Right ventricle myocardium inferior (tissue), 1 donor: ENCODE data around the gene RCAN2. TPM values are rescaled to one million over a fixed set of nuclear protein-coding genes. Genes with fewer than 3 reads are reported as not detected.
A peak's percentile ranks its signal among the peaks of the same experiment; 100 is the strongest.

Source experiments
- ATAC-seq: fragments of 200-7000 bp; cut with Tn5 transposase; one replicate; pipeline ENCODE4 v1.9.1; 2020; ENCODE audit warnings: mild to moderate bottlenecking, moderate library complexity
- DNase-seq: peaks from one replicate; pipeline ENCODE4 v3.0.0; 2021; ENCODE audit errors: missing footprints
- intact Hi-C: fragments of 100-400 bp; cut with DNase I; formaldehyde crosslinking; loops from one replicate; pipeline ENCODE4 v1.11.0; 2022
- total RNA-seq: library from RNA; stranded (reverse); fragmentation: NEBNext Ultra II Directional; extraction: Animal tissue kit (Norgen Biotek cat#: 25700); gene quantifications from one replicate; pipeline ENCODE4 v1.2.1, GENCODE V29; 2021
- donor health status: DM: no; HTN: yes; CAD: no; lungs with severe emphysema.

RCAN2 gene
- total RNA-seq, 1 donor from 2014 or later = 273 TPM

DNA sequence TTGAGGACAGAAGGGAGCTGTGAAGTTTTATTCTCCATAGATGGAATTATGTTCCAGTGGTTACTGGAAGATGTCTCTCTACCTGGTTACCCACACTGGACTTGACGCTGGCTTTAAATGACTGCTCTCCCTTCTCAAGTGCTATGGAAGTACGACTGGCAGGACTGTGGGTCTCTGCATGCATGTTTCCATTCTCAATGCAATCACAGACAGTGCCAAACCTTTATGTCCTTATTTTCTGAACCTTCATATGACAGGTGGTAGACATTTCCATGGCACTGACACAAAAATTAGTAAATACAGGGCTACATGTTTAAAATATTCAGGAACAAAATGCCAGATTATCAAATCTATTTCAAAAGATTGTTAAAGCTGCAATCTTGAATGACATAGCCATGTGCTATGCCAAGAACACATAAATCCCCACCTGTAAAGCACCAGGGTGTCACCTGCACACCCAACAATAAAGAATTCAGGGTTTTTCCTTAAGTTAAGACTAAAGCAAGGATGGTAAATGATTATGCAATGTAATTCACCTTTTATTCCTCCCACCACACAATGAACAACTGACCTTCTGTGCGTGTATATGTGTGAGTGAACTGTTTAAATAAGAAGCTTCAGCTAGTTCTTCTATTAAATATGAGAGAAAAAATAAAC lies 167.2 kb downstream of the RCAN2 start:
- ATAC-seq (no peak), DNase-seq (no peak)
- intact Hi-C loops = no loop called here

DNA sequence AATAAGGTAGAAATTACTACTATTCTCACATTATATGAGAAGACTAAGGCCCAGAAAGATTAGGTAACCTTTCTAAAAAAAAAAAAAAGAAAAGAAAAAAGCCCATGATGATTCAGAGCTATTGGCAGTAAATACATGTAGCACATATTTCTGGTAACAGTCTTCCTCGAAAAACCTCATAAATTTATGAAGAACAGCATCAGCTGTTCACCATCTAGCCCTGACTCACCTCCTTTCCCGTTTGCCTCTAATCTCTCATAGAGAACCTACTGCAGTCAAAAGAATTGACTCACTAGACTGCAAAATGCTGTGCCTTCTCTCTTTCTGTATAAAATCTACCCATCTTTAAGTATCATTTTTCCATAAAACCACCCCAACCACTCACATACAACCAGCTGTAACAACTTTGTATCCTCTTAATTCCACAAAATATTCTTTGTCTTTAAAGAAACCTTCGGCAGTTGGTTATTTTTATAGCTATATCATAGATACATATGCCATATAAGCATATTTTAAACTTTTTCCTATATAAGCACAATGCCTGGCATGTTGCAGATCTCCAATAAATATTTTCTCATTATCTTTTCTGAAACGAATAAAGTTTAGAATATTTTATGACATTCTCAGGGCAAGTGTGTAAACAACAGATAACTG lies 167.8 kb downstream of the RCAN2 start:
- ATAC-seq = no peak
- DNase-seq = no peak
- intact Hi-C loops = no loop called here

DNA sequence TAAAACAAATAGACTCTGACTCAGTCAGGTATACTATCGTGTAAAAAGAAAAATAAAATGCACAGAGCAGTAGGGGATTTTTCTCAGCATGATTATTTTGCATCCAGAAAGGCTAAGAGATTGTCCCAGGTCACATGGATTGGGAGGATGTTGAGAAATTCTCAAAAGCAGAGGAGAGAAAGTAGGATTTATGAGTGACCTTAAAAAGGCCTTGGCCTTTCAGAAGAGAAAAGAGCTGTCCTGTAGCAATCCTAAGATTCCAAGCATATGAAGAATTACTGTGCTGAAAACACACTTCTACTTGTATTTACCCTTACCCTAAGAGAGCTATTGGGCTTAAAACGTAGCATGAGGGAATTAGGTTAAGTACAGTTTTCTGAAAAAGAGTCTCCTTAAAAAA lies 170.7 kb downstream of the RCAN2 start:
- intact Hi-C loops = no loop called here
- ATAC-seq = no peak
- no peak for DNase-seq

DNA sequence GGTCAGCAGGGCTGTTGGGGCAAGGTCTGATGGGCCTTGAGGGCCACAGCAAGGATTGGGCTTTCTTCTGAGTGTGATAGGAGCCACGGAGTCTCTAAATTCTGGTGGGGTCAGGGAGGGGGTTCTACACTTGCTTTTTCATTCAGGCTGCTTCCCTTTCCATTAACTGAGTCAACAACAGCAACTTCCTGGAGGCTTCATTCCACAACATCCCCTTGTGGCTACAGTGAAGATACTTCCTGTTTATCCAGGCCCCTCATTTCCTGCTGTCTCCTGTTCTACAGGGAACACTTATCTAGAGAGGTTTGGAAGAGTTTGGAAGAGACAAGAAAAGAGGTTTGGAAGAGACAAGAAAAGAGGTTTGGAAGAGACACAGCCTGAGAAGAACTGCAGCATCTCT lies 175.7 kb downstream of the RCAN2 start:
- intact Hi-C loops = no loop called here
- no peak for DNase-seq
- ATAC-seq = no peak

DNA sequence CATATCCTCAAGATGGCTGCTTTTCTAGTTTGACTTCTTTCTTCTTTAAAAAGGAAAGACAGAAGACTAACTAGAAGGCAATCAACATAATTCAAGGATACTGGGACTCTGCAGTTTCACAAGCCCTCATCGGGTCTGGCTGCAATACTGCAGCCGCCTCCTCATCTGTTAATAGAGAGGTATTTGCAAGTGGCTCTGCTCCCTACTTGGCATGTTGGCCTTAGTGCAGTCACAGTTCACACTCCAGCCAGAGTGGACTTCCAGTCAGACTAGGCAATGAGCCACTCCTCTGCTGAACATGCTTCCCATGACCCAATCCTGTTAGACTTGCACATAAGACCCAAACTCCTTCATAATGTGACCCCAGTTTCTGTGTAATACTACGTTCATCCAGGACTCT lies 178.6 kb downstream of the RCAN2 start:
- peak; percentile 47 for DNase-seq
- intact Hi-C loops = no loop called here
- no peak for ATAC-seq

DNA sequence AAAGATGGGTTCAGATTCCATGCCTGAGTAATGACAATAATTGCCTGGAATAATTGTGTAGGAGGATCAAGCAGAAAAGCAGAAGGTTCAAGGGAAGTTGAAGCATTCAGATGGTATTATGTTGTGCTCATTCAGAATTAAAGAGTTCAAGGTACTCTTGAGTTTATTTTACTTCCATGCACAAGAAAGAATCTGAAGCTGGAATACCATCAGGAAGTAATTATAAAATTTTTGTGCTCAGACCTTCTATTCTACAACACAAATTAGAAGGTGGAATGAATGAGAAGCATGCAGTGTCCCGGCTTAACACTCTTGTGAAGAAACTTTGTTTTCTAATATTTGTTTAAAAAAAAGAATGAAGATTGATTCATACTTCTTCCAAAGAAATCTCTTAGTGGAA lies 181.1 kb downstream of the RCAN2 start:
- no peak for DNase-seq
- ATAC-seq = no peak
- intact Hi-C loops = no loop called here

DNA sequence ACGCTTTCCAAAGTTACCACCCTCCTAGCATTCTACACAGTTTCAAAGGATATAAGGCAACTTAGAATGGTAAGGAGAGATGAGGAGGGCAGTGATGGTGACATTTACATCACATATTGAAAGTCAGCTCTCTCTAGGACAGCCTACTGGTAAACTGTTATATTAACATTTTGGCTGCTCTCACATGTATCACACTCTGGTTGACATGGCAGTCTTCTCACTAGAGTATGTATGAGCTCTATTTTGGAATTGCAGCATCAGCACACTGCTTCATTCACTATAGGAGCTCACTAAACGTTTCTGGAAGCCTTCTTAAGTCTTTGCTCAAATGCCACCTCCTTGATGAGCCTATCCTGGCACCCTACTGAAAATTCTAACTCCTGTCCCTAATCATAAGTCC lies 184.8 kb downstream of the RCAN2 start:
- DNase-seq (no peak), ATAC-seq (no peak)
- intact Hi-C loops = no loop called here

DNA sequence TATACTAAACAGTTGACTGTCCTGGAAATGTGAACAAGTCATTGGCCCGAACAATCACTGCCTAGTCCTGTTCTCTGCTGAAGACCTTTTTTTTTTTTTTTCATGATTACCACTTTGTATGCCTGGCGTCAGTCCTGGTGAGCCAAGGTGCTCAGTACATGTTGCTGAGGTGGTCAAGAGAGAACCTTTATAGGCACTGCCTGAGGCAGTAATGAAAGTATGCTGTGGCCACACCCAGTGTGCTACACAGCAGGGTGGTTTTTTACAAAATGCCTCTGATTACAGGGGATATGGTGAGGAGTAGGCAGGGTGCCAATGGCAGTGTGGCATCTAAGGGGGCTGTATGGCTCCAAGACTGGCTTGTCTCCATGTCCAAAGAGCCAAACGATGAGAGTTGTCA lies 185.4 kb downstream of the RCAN2 start:
- ATAC-seq (peak; percentile 12), DNase-seq (no peak)
- intact Hi-C loops = no loop called here

DNA sequence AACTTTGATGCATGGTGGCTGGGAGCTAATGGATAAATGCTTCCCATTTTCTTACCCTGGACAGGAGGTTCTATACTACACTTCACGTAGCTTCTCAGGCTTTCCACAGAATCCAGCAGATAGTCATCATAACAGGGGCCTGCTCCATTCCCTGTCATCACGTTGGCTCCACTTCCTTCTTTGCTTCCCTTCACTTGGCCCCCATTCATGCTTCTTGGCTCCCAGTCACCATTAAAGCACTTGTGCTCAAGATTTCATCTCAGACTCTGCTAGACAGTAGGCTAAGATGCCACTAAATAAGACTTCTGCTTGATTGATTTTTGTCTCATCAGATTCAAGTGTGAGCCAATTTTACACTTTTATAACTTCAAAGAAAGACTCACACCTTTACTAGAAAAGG lies 186.0 kb downstream of the RCAN2 start:
- DNase-seq = no peak
- intact Hi-C loops = no loop called here
- ATAC-seq = peak; percentile 36

DNA sequence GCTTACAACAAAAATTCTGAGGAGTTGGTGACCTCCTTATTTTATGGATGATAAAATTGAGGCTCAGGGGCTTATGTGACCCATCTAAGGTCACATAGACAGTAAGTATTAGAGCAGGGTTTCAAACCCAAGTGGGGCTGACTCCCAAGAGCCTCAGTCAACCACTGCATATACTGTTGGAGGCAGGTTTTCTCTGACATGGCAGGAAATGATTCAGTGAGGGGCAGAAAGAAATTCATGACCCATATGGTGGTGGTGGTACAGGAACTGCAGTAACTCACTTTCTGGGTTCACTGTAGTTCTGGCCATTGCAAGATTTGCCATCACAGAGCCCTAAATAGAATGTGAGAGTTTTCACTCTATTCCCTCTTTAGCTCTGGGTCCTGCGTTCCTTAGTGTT lies 188.4 kb downstream of the RCAN2 start:
- ATAC-seq (no peak), DNase-seq (no peak)
- intact Hi-C loops = no loop called here

DNA sequence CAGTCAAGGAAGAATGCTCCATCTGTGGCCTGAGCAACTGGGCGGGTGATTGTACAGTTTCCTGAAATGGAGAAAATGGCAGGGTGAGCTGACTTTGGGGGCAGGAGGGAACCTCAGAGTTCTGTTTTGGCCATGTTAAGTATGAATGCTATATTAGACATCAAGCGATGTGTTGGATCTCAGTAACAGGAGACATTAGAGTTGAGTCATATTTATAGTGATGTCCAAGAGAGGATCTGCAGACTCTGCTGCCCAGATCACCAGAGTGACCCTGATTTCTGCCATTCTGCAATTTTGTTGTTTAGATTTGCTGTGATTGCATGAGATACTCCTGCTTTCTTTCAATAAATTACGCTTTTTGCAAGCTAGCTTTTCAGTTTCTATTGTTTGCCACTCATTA lies 189.1 kb downstream of the RCAN2 start:
- ATAC-seq (no peak), DNase-seq (no peak)
- intact Hi-C loops = no loop called here

DNA sequence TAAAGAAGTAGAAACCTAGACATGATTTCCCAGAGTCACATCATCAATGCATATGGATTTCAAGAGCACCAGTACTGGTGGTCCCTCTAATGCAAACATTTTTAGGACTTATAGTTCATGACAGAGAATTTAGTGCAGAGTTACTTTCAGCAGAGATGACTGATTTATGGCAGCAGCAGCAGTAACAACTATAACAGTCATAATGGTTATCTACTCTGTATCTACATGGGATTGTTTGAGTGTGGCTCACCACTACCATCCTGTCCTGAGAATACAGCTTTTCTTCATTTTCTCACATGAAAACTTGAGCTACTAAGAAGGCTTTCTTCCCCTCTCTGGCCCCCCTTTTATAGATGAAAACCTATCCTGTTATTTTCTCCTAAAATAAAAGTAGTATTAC lies 192.0 kb downstream of the RCAN2 start:
- intact Hi-C loops = no loop called here
- ATAC-seq (no peak), DNase-seq (no peak)

DNA sequence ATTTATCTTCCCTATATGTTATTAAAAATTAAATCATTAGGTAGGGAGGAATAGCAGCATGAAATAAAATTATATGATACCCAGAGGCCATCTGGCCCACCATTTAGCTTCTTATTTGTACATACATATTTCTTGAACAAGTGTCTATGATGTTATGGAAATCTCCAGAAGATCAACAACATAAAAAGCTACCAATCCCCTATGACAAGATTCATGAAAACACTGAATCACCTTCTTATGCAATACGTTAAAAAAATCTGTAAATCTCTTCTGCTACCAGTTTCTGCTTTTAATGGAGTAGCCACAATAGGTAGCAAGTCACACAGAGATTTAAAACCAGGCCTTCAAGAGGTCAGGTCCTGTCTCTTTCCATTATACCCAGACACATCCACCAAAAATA lies 194.7 kb downstream of the RCAN2 start:
- ATAC-seq (no peak), DNase-seq (no peak)
- intact Hi-C loops = no loop called here

DNA sequence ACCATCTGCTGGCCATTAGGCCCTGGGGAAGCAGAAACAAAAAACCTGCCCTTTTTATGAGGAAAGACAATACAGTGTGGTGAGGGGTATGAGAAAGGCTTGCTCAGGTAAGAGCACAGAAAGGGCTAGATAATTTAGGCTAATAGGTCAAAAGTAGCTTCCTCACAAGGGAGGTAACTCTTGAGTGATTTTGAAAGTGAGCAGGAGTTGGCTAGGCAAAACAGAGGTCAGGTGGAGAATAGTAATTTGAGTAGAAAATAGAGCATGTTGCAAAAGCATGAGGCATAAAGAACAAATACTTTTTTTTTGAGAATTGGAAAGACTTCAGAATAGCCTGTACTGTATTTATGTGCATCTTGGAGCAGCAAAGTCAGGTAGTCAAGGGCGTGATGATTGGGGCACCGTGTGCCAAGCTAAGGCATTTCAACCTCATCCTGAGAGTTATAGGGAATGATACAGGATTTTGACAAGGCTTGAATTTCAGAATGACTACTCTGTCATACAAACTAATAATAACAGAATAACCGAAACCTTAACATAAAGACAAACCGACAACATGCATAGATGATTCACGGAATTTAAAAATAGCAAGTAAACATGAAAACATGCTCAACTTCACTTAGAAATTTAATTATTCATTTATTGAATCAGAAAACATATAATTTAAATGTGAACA lies 197.5 kb downstream of the RCAN2 start:
- no peak for ATAC-seq
- intact Hi-C loops = loop anchor here (5.0 kb wide), 1 partner anchor 56 kb away; no protein-coding TSS in a partner anchor
- DNase-seq = no peak

DNA sequence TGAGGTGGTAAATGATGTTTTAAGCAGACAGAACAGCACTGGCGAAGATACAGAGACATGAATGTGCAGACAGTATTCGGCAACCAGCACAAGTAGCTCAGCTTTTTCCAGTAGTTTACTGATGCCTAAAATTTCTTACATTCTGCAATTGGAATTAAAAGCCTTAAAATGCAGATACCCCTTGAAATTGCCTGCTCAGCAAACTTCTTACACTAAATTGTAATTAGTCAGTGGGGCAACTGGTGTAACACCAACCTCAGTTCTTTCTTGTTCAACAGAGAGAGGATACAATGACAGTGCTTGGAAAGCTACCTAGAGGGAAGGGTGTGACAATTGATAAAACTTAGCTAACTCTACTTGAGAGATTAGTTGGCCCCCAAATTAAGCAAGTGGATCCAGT lies 199.4 kb downstream of the RCAN2 start:
- ATAC-seq (no peak), DNase-seq (no peak)
- intact Hi-C loops = loop anchor here (5.0 kb wide), 1 partner anchor 55 kb away; no protein-coding TSS in a partner anchor

DNA sequence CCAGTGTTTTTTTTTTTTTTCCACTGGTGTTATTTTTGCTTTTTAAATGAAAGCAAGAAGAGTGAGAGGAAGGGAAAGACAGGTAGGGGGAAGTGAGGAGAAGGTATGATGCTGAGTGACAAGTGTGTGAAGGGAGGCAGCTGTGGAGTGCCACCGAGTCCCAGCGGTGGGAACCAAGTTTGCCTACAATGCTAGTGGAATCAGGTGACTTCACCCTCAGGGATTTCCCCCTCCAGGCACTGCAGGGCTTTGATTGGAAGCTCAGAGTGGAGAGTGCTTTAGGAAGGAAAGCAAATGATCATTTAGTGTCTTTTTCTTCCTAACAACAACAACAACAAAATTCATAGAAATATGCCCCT lies 200.0 kb downstream of the RCAN2 start:
- DNase-seq (no peak), ATAC-seq (no peak)
- intact Hi-C loops = loop anchor here (5.0 kb wide), 1 partner anchor 54 kb away; no protein-coding TSS in a partner anchor

DNA sequence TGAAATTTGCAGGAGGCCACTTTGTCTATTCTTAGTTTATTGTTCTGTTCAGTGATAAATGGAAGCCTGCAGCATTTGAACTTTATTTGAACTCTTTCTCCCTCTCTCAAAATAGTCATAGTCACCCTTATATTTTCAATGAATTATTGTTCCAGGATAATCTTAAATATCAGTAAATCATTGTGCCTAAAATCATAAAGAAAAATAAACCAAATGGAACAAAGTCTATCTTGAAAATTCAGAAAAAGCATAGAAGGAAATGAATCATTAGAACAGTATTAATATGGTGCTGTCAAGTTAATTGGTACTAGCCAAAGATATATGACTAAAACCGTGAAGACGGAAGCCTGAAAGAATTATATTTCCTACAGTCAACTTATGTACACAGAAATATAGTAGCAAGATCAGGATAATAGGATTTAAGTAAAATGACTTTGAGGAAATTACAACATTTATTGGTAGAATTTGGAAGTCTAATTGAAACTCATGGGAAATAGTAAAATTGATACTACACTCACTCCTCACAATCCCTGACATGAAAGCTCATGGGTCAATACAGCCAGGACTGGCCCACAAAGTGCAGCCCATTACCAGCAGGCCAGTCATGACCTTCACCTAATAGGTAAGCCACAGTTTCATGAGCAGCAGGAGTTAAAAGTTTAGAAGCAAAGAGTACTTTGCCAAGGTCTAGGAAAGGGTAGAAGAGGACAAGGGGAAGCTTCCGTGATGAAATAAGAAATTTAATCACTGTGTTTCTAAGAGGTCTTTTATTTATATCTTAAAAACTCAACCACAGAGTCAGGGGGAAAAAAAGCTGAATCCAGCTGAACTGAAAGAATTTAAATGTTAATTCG lies 200.6 kb downstream of the RCAN2 start:
- ATAC-seq = no peak
- intact Hi-C loops = loop anchor here (5.0 kb wide), 1 partner anchor 53 kb away; no protein-coding TSS in a partner anchor
- no peak for DNase-seq

DNA sequence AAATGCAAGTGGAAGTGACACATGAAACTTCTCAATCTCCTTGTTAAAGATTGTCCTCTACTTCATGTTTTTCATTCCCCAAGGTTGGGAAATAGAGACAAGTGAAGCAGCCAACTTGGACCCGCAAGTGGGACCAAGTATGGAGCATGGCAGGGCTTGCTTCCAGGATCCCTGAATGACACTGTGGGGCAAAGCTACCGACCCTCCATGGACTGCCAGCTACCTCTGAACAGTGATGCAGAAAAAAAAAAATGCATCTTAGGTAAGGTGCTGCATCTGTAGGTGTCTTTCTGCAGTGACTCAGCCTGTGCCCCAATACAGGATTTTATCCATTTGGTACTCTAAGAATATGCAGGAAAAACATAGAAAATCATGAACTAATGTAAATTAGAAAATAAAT lies 201.4 kb downstream of the RCAN2 start:
- peak; percentile 47 for ATAC-seq
- intact Hi-C loops = loop anchor here (5.0 kb wide), 1 partner anchor 53 kb away; no protein-coding TSS in a partner anchor
- DNase-seq = no peak

DNA sequence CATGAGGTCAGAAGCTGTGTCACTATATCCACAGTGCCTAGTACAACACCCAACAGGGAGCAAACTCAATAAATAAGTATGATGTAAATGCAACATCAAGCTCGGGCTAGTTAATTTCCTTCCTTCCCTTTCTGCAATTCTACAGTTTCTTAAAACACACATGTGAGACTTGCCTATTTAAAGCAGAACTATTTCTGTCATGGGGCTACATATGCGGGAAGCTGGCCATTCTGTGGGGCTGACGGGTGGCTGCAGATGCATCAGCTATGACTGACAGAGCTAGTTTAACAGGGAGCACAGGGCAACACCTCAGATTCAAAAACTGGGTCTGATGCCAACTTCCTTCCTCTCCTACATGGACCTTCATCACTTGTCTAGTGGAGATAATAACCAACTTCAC lies 202.4 kb downstream of the RCAN2 start:
- ATAC-seq (no peak), DNase-seq (no peak)
- intact Hi-C loops = no loop called here
